Liver (tissue), 6 donors: Measurements from ENCODE around the gene RAB39B. TPM values are rescaled to one million over a fixed set of nuclear protein-coding genes. Genes with fewer than 3 reads are reported as not detected.

ENCODE experiments used
- GABPA ChIP-seq, 2 donors: IDR thresholded peaks in 1 of 2; conservative IDR thresholded peaks in 1 of 2; 2 replicates each; pipeline ENCODE4 v1.6.1; 2016; ENCODE audit warnings: antibody characterized with exemption in 2 of 2, mild to moderate bottlenecking in 1 of 2, moderate library complexity in 1 of 2
- SP1 ChIP-seq: IDR thresholded peaks from 2 replicates; pipeline ENCODE4 v1.6.1; 2018; ENCODE audit warnings: antibody characterized with exemption, mild to moderate bottlenecking
- polyA plus RNA-seq, 2 donors: library from polyadenylated mRNA; stranded (reverse) in 1 of 2; unstranded in 1 of 2; fragments of 200-250 nt in 1 of 2; fragments of >200 nt in 1 of 2; fragmentation: Nextera tagmentation in 1 of 2; extraction: Ambion mirVana in 1 of 2; gene quantifications; one replicate each; pipeline versions ENCODE4 v1.2.1 to v1.2.3, GENCODE V29; 2013 to 2015
- small RNA-seq: library from RNA; depleted of rRNA; stranded (forward); fragments of <200 nt; gene quantifications from one replicate; pipeline ENCODE3, GENCODE V24; 2014
- total RNA-seq, 2 donors: library from RNA; depleted of rRNA; stranded (reverse); fragments of >200 nt; gene quantifications; one replicate each; pipeline ENCODE4 v1.2.3, GENCODE V29; 2014
- donor health status: healthy.
- donor health status: healthy.
- donor health status: healthy.

The RAB39B gene
- total and polyA plus RNA-seq, 4 donors, result 0.07 to 0.75 (median 0.17) TPM; not detected in 1

DNA sequence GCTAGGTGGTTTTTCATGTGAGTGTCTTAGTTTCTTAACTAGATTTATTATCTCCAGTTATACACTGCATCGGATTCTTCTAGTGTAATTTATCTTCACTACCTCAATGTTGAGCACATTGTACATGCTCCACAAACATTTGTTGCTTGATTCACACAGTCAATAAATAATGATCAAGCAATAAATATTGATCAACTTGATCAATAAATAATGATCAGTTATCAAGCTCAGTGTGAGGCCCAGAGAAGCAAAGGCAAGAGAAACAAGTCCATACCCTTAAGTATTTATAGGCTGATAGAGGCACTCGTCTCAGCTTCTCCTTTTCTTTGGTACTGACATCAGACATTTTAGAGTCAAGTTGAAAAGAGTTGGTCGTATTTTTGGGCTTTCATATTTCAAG is 53.1 kb downstream of the RAB39B start (continued):
- TF ChIP-seq SP1 (no peak), GABPA (IDR thresholded peaks at IDR 0.05 in 1 of 2, conservative IDR thresholded peaks at IDR 0.05 in 1 of 2) (no peak)

Small RNAs within 50 kb of the gene (small RNA-seq; reads per million reads assigned to genes)
- gene AC234781.4, result not detected

Other genes with a start within 250 kb of the RAB39B start
- 10 to 100 TPM in 1 of 2 donors, 1 to 10 TPM in 1; 8.0 to 22.3 TPM for gene F8, start 241.8 kb downstream of the RAB39B start, total RNA-seq
- 10 to 100 TPM; 11.1 to 16.5 TPM for gene F8, start 241.8 kb downstream of the RAB39B start, polyA plus RNA-seq
- gene FUNDC2, start 237.6 kb downstream of the RAB39B start, total RNA-seq, result 10 to 100 TPM; 19.4 to 23.3 TPM
- gene FUNDC2, start 237.6 kb downstream of the RAB39B start, polyA plus RNA-seq, result 10 to 100 TPM; 58.3 to 79.8 TPM
- 1 to 10 TPM; 4.2 to 4.9 TPM for gene CMC4, start 193.4 kb downstream of the RAB39B start, total RNA-seq
- gene CMC4, start 193.4 kb downstream of the RAB39B start, polyA plus RNA-seq, result 10 to 100 TPM; 15.9 to 17.3 TPM
- gene MTCP1, start 193.4 kb downstream of the RAB39B start, total RNA-seq, result 1 to 10 TPM; 2.2 to 2.8 TPM
- gene MTCP1, start 193.4 kb downstream of the RAB39B start, polyA plus RNA-seq, result 1 to 10 TPM; 7.7 to 10.0 TPM
- gene BRCC3, start 193.0 kb downstream of the RAB39B start, total RNA-seq, result 10 to 100 TPM in 1 of 2 donors, 1 to 10 TPM in 1; 7.8 to 10.9 TPM
- 10 to 100 TPM in 1 of 2 donors, 1 to 10 TPM in 1; 9.3 to 12.2 TPM for gene BRCC3, start 193.0 kb downstream of the RAB39B start, polyA plus RNA-seq
- 10 to 100 TPM; 15.1 to 40.7 TPM for gene VBP1, start 48.0 kb downstream of the RAB39B start, total RNA-seq
- 10 to 100 TPM; 16.3 to 16.9 TPM for gene VBP1, start 48.0 kb downstream of the RAB39B start, polyA plus RNA-seq
- 10 to 100 TPM in 1 of 2 donors, 1 to 10 TPM in 1; 3.4 to 15.5 TPM for gene CLIC2, start 70.1 kb upstream of the RAB39B start, total RNA-seq
- gene CLIC2, start 70.1 kb upstream of the RAB39B start, polyA plus RNA-seq, result 1 to 10 TPM; 2.0 to 3.3 TPM
- not detected for gene F8A2, start 117.6 kb upstream of the RAB39B start, total RNA-seq
- not detected for gene F8A2, start 117.6 kb upstream of the RAB39B start, polyA plus RNA-seq
- 1 to 10 TPM; 2.0 to 5.4 TPM for gene F8A3, start 194.1 kb upstream of the RAB39B start, total RNA-seq
- 1 to 10 TPM in 1 of 2 donors, under 1 TPM in 1; 0.33 to 6.4 TPM for gene F8A3, start 194.1 kb upstream of the RAB39B start, polyA plus RNA-seq